Measurements from ENCODE around the gene ZNF23. TPM values are rescaled to one million over a fixed set of nuclear protein-coding genes. Genes with fewer than 3 reads are reported as not detected.
A peak's percentile ranks its signal among the peaks of the same experiment; 100 is the strongest.
"Not testable (repeated sequence)": the region's sequence is repeated elsewhere in the genome, so short reads cannot be mapped to it uniquely, and the experiment has no call there.

Gene ZNF23
- total RNA-seq (2014; rRNA removed; shearing (Covaris generic); ENCODE audit: low replicate concordance): 8.9 and 13.6 TPM in 2 replicates

- Histone ChIP-seq H3K9me3 (ENCODE audit: low read length) (no peaks in the 10 kb centered on the region), H4K20me1 (ENCODE audit: insufficient read depth, low read depth, low read length) (no peaks in the 10 kb centered on the region), H3K4me2 (ENCODE audit: low read depth, low read length, poor library complexity, severe bottlenecking) (peak within 1 kb of the TSS; percentile 74), H3K27ac (ENCODE audit: low read length) (no peak within 1 kb of the TSS), H2AFZ (ENCODE audit: low read length) (peak within 1 kb of the TSS; percentile 73; the same call in 1 of the 2 replicates), H3K27me3 (ENCODE audit: low read length) (no peaks in the 10 kb centered on the region), H3K36me3 (ENCODE audit: insufficient read depth, low read length) (no peaks in the 10 kb centered on the region), H3K9me2 (replicated peaks; ENCODE audit: insufficient read depth, low read length) (no peaks in the 10 kb centered on the region), H3K79me2 (ENCODE audit: low read length) (peaks cover 42% of the 10 kb centered on the region), H3K9ac (ENCODE audit: low read length) (peak within 1 kb of the TSS; percentile 92), H3K4me3 (ENCODE audit: low read length) (peak within 1 kb of the TSS; percentile 98), H3K4me1 (ENCODE audit: low read length) (peaks cover 17% of the 10 kb centered on the region)
- peak; percentile 93 for DNase-seq
Observed at GRCh38 chr16:71461686-71462648, at the start of gene ZNF23. Gene ZNF23 (minus strand): TSS chr16:71462247. CDS start chr16:71456796, 5,451 bp downstream.

DNA sequence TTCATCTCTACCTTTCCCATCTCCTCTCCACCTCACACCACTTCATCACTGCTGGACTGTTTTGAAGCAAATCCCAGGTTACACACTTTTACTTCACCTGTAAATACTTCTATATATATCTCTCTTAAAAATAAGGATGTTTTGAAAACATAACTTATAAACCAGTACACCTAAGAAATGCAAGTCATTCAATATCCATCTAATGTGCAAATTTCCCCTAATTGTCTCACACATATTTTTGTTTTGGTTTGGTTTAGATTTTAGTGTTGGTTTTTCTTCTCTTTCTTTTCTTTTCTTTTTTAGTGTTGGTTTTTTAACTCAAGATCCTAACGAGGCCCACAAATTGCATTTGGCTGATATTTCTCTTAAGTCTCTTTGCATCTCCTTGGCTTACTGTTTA lies 45.0 kb upstream of the ZNF23 start:
- no peak overlapping the region for H3K9ac ChIP-seq (ENCODE audit: low read length)
- H3K27me3 ChIP-seq (ENCODE audit: low read length): no peaks in the 10 kb centered on the region
- no peaks in the 10 kb centered on the region for H3K36me3 ChIP-seq (ENCODE audit: insufficient read depth, low read length)
- H2AFZ ChIP-seq (ENCODE audit: low read length): no peak overlapping the region
- no peaks in the 10 kb centered on the region for H3K9me2 ChIP-seq (replicated peaks; ENCODE audit: insufficient read depth, low read length)
- no peaks in the 10 kb centered on the region for H3K4me1 ChIP-seq (ENCODE audit: low read length)
- no peaks in the 10 kb centered on the region for H4K20me1 ChIP-seq (ENCODE audit: insufficient read depth, low read depth, low read length)
- H3K27ac ChIP-seq (ENCODE audit: low read length): no peak overlapping the region
- no peaks in the 10 kb centered on the region for H3K9me3 ChIP-seq (ENCODE audit: low read length)
- H3K79me2 ChIP-seq (ENCODE audit: low read length): no peaks in the 10 kb centered on the region
- DNase-seq: no peak
- no peak overlapping the region for H3K4me2 ChIP-seq (ENCODE audit: low read depth, low read length, poor library complexity, severe bottlenecking)
- H3K4me3 ChIP-seq (ENCODE audit: low read length): no peak overlapping the region

DNA sequence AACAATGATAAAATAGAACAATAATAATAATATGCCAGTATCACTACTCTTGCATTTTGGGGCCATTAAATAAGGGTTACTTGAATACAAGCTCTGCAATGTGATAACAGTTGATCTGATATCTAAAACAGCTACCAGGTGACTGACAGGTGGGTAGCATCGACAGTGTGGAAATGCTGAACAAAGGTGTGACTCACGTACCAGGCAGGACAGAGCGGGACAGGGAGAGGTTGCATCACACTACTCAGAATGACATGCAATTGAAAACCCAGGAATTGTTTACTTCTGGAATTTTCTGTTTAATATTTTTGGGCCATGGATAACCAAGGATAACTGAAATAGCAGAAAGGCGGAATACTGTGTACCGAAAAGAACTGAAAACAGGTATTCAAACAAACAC lies 42.9 kb upstream of the ZNF23 start:
- Histone ChIP-seq H3K4me2 (ENCODE audit: low read depth, low read length, poor library complexity, severe bottlenecking) (no peak overlapping the region), H3K36me3 (ENCODE audit: insufficient read depth, low read length) (no peaks in the 10 kb centered on the region), H3K9ac (ENCODE audit: low read length) (no peak overlapping the region), H2AFZ (ENCODE audit: low read length) (no peak overlapping the region), H3K9me2 (replicated peaks; ENCODE audit: insufficient read depth, low read length) (no peaks in the 10 kb centered on the region), H3K27me3 (ENCODE audit: low read length) (no peaks in the 10 kb centered on the region), H3K4me1 (ENCODE audit: low read length) (no peaks in the 10 kb centered on the region), H4K20me1 (ENCODE audit: insufficient read depth, low read depth, low read length) (no peaks in the 10 kb centered on the region), H3K4me3 (ENCODE audit: low read length) (no peak overlapping the region), H3K9me3 (ENCODE audit: low read length) (no peaks in the 10 kb centered on the region), H3K27ac (ENCODE audit: low read length) (no peak overlapping the region), H3K79me2 (ENCODE audit: low read length) (no peaks in the 10 kb centered on the region)
- DNase-seq: no peak

DNA sequence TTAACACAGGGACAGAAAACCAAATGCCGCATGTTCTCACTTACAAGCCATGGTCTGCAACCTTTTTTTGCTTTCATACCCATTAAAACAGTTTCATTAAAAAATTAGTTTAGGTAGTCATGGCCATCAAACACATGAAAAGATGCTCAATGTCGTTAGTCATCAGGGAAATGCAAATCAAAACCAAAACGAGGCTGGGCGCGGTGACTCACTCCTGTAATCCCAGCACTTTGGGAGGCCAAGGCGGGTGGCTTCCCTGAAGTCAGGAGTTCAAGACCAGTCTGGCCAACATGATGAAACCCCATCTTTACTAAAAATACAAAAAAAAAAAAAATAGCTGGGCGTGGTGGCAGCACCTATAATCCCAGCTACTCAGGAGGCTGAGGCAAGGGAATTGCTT lies 42.0 kb upstream of the ZNF23 start:
- not testable (repeated sequence) for H3K27ac ChIP-seq (ENCODE audit: low read length)

GRCh38 chr16:71501547-71501946 lies 39.5 kb upstream of the ZNF23 start:
- Histone ChIP-seq H3K4me3 (ENCODE audit: low read length) (no peak overlapping the region), H3K9me2 (replicated peaks; ENCODE audit: insufficient read depth, low read length) (no peaks in the 10 kb centered on the region), H3K79me2 (ENCODE audit: low read length) (no peaks in the 10 kb centered on the region), H3K36me3 (ENCODE audit: insufficient read depth, low read length) (no peaks in the 10 kb centered on the region), H3K27ac (ENCODE audit: low read length) (no peak overlapping the region), H3K9ac (ENCODE audit: low read length) (no peak overlapping the region), H2AFZ (ENCODE audit: low read length) (no peak overlapping the region), H3K4me1 (ENCODE audit: low read length) (no peaks in the 10 kb centered on the region), H3K9me3 (ENCODE audit: low read length) (no peaks in the 10 kb centered on the region), H4K20me1 (ENCODE audit: insufficient read depth, low read depth, low read length) (no peaks in the 10 kb centered on the region), H3K4me2 (ENCODE audit: low read depth, low read length, poor library complexity, severe bottlenecking) (no peak overlapping the region), H3K27me3 (ENCODE audit: low read length) (no peaks in the 10 kb centered on the region)
- no peak for DNase-seq

More for the DNA sequence above, 42.0 kb upstream of the ZNF23 start:
- not testable (repeated sequence) for H3K4me3 ChIP-seq (ENCODE audit: low read length); H2AFZ ChIP-seq (ENCODE audit: low read length); H3K4me2 ChIP-seq (ENCODE audit: low read depth, low read length, poor library complexity, severe bottlenecking); H3K9ac ChIP-seq (ENCODE audit: low read length); H3K36me3 ChIP-seq (ENCODE audit: insufficient read depth, low read length); H4K20me1 ChIP-seq (ENCODE audit: insufficient read depth, low read depth, low read length); DNase-seq; H3K9me2 ChIP-seq (replicated peaks; ENCODE audit: insufficient read depth, low read length); H3K27me3 ChIP-seq (ENCODE audit: low read length); H3K4me1 ChIP-seq (ENCODE audit: low read length); H3K9me3 ChIP-seq (ENCODE audit: low read length); H3K79me2 ChIP-seq (ENCODE audit: low read length)

GRCh38 chr16:71500964-71501363 lies 38.9 kb upstream of the ZNF23 start:
- Histone ChIP-seq H3K4me1 (ENCODE audit: low read length) (no peaks in the 10 kb centered on the region), H3K79me2 (ENCODE audit: low read length) (no peaks in the 10 kb centered on the region), H3K9me3 (ENCODE audit: low read length) (no peaks in the 10 kb centered on the region), H3K36me3 (ENCODE audit: insufficient read depth, low read length) (no peaks in the 10 kb centered on the region), H2AFZ (ENCODE audit: low read length) (no peak overlapping the region), H3K9me2 (replicated peaks; ENCODE audit: insufficient read depth, low read length) (no peaks in the 10 kb centered on the region), H3K9ac (ENCODE audit: low read length) (no peak overlapping the region), H3K27me3 (ENCODE audit: low read length) (no peaks in the 10 kb centered on the region), H4K20me1 (ENCODE audit: insufficient read depth, low read depth, low read length) (no peaks in the 10 kb centered on the region), H3K4me3 (ENCODE audit: low read length) (no peak overlapping the region), H3K4me2 (ENCODE audit: low read depth, low read length, poor library complexity, severe bottlenecking) (no peak overlapping the region), H3K27ac (ENCODE audit: low read length) (no peak overlapping the region)
- no peak for DNase-seq

GRCh38 chr16:71499775-71500364 lies 37.8 kb upstream of the ZNF23 start:
- Histone ChIP-seq H4K20me1 (ENCODE audit: insufficient read depth, low read depth, low read length) (no peaks in the 10 kb centered on the region), H3K9me3 (ENCODE audit: low read length) (no peaks in the 10 kb centered on the region), H3K4me2 (ENCODE audit: low read depth, low read length, poor library complexity, severe bottlenecking) (no peak overlapping the region), H3K4me3 (ENCODE audit: low read length) (no peak overlapping the region), H3K36me3 (ENCODE audit: insufficient read depth, low read length) (no peaks in the 10 kb centered on the region), H3K27me3 (ENCODE audit: low read length) (no peaks in the 10 kb centered on the region), H3K9me2 (replicated peaks; ENCODE audit: insufficient read depth, low read length) (no peaks in the 10 kb centered on the region), H3K9ac (ENCODE audit: low read length) (no peak overlapping the region), H3K79me2 (ENCODE audit: low read length) (no peaks in the 10 kb centered on the region), H3K27ac (ENCODE audit: low read length) (no peak overlapping the region), H3K4me1 (ENCODE audit: low read length) (no peaks in the 10 kb centered on the region), H2AFZ (ENCODE audit: low read length) (no peak overlapping the region)
- peak; percentile 85 for DNase-seq

DNA sequence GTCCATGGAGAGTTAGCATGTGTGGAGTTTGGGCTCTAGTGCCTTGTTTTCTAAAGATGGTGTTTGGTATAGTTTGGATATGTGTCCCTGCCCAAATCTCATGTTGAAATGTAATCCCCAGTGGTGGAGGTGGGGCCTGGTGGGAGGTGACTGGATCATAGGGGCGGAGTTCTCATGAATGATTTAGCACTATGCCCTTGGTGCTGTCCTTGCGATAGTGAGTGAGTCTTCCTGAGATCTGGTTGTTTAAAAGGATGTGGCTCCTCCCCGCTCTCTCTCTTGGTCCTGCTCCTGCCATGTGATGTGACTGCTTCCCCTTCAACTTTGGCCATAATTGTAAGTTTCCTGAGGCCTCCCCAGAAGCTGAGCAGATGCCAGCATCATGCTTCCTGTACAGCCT lies 36.0 kb upstream of the ZNF23 start:
- Histone ChIP-seq H3K9me2 (replicated peaks; ENCODE audit: insufficient read depth, low read length) (no peaks in the 10 kb centered on the region), H3K4me3 (ENCODE audit: low read length) (no peak overlapping the region), H3K79me2 (ENCODE audit: low read length) (no peaks in the 10 kb centered on the region), H3K27me3 (ENCODE audit: low read length) (no peaks in the 10 kb centered on the region), H3K9me3 (ENCODE audit: low read length) (no peaks in the 10 kb centered on the region), H2AFZ (ENCODE audit: low read length) (no peak overlapping the region), H3K36me3 (ENCODE audit: insufficient read depth, low read length) (no peaks in the 10 kb centered on the region), H3K9ac (ENCODE audit: low read length) (no peak overlapping the region), H4K20me1 (ENCODE audit: insufficient read depth, low read depth, low read length) (no peaks in the 10 kb centered on the region), H3K4me2 (ENCODE audit: low read depth, low read length, poor library complexity, severe bottlenecking) (no peak overlapping the region), H3K27ac (ENCODE audit: low read length) (no peak overlapping the region), H3K4me1 (ENCODE audit: low read length) (no peaks in the 10 kb centered on the region)
- DNase-seq: no peak
